Neuronal stem cell (in vitro differentiated cells): ENCODE data around the gene ELP1.

ENCODE experiments used
- DNase-seq: peaks from one replicate; pipeline ENCODE4 v3.0.0-alpha.2; 2013; ENCODE audit warnings: low spot score
- H2AFZ ChIP-seq: one replicate; pipeline ENCODE4 v1.6.1; 2013; ENCODE audit warnings: mild to moderate bottlenecking, low read length, inconsistent platforms
- H2AK5ac ChIP-seq: 2 replicates; pipeline ENCODE4 v1.6.1; 2013; ENCODE audit warnings: low read depth, mild to moderate bottlenecking, inconsistent platforms, low read length, moderate library complexity, mixed read lengths
- H2BK120ac ChIP-seq: 2 replicates; pipeline ENCODE4 v1.6.1; 2013; ENCODE audit warnings: low read depth, mild to moderate bottlenecking, inconsistent platforms, low read length, moderate library complexity, mixed read lengths
- H2BK12ac ChIP-seq: one replicate; pipeline ENCODE4 v1.6.1; 2013; ENCODE audit warnings: low read length, inconsistent platforms
- H2BK15ac ChIP-seq: 2 replicates; pipeline ENCODE4 v1.6.1; 2013; ENCODE audit warnings: mild to moderate bottlenecking, low read length, inconsistent platforms, mixed read lengths
- H2BK5ac ChIP-seq: one replicate; pipeline ENCODE4 v1.6.1; 2013; ENCODE audit warnings: inconsistent platforms, mild to moderate bottlenecking, low read length, moderate library complexity
- H3K14ac ChIP-seq: one replicate; pipeline ENCODE4 v1.6.1; 2013; ENCODE audit warnings: low read length, inconsistent platforms
- H3K18ac ChIP-seq: 2 replicates; pipeline ENCODE4 v1.6.1; 2013; ENCODE audit warnings: low read length, inconsistent platforms
- H3K23ac ChIP-seq: 2 replicates; pipeline ENCODE4 v1.6.1; 2013; ENCODE audit warnings: low read depth, mild to moderate bottlenecking, mixed read lengths, low read length, inconsistent platforms; ENCODE audit not compliant: poor library complexity
- H3K27ac ChIP-seq: replicated peaks from 3 replicates; pipeline ENCODE4 v1.5.1; 2013; ENCODE audit warnings: low read length, inconsistent platforms
- H3K27me3 ChIP-seq, 3 experiments: 2 replicates each; pipeline ENCODE4 v1.6.1; 2013; ENCODE audit warnings: low read length in 3 of 3, mild to moderate bottlenecking in 2 of 3, inconsistent platforms in 1 of 3, low read depth in 1 of 3, mixed read lengths in 1 of 3, moderate library complexity in 1 of 3; ENCODE audit not compliant: control insufficient read depth in 3 of 3, insufficient read depth in 3 of 3
- H3K36me3 ChIP-seq, 2 donors: replicated peaks in 1 of 2; 2 replicates each; pipeline ENCODE4 v1.6.1; 2013; ENCODE audit warnings: low read length in 2 of 2; ENCODE audit not compliant: control insufficient read depth in 2 of 2, insufficient read depth in 2 of 2
- H3K4ac ChIP-seq: 2 replicates; pipeline ENCODE4 v1.6.1; 2013; ENCODE audit warnings: inconsistent platforms, mild to moderate bottlenecking, low read length, moderate library complexity
- H3K4me1 ChIP-seq, 2 donors: 1 replicate in 1 of 2; 2 replicates in 1 of 2; pipeline ENCODE4 v1.6.1; 2013; ENCODE audit warnings: low read length in 2 of 2, low read depth in 1 of 2; ENCODE audit not compliant: control insufficient read depth in 2 of 2, insufficient read depth in 1 of 2
- H3K4me2 ChIP-seq: one replicate; pipeline ENCODE4 v1.6.1; 2013; ENCODE audit warnings: mild to moderate bottlenecking, low read length, inconsistent platforms; ENCODE audit not compliant: insufficient read depth, poor library complexity, severe bottlenecking
- H3K4me3 ChIP-seq, 2 donors: 2 replicates each; pipeline ENCODE4 v1.5.1; 2013; ENCODE audit warnings: low read length in 2 of 2, mild to moderate bottlenecking in 2 of 2, inconsistent platforms in 1 of 2, moderate library complexity in 1 of 2
- H3K79me1 ChIP-seq: one replicate; pipeline ENCODE4 v1.6.1; 2013; ENCODE audit warnings: low read depth, mild to moderate bottlenecking, inconsistent platforms, low read length, moderate library complexity
- H3K9ac ChIP-seq: one replicate; pipeline ENCODE4 v1.6.1; 2013; ENCODE audit warnings: mild to moderate bottlenecking, low read depth, low read length, inconsistent platforms; ENCODE audit not compliant: poor library complexity
- H3K9me3 ChIP-seq, 2 donors: replicated peaks in 1 of 2; 2 replicates each; pipeline versions ENCODE3 to v1.6.1; 2013; ENCODE audit warnings: low read length in 2 of 2, mild to moderate bottlenecking in 2 of 2, inconsistent platforms in 1 of 2, low read depth in 1 of 2, mixed read lengths in 1 of 2, moderate library complexity in 1 of 2; ENCODE audit not compliant: control insufficient read depth in 2 of 2, insufficient read depth in 1 of 2
- H4K8ac ChIP-seq: one replicate; pipeline ENCODE4 v1.6.1; 2013; ENCODE audit warnings: low read depth, mild to moderate bottlenecking, inconsistent platforms, low read length, moderate library complexity
- H4K91ac ChIP-seq: one replicate; pipeline ENCODE4 v1.6.1; 2013; ENCODE audit warnings: low read length, low read depth, mild to moderate bottlenecking, inconsistent platforms; ENCODE audit not compliant: poor library complexity
- WGBS, 2 donors: extraction: QIAGEN DNeasy Blood & Tissue Kit; methylation state at CpG; one replicate each; pipeline ENCODE4 v1.1.7; 2013; ENCODE audit warnings: missing lambda C conversion rate in 2 of 2, mixed read lengths in 1 of 2; ENCODE audit not compliant: insufficient read length in 2 of 2, insufficient replicate concordance in 1 of 2; ENCODE audit errors: extremely low coverage in 2 of 2; 5-methylcytosine and 5-hydroxymethylcytosine counted together

The ELP1 gene

GRCh38 chr9:108963459-108964143 lies 29.7 kb upstream of the ELP1 start:
- WGBS, 2 donors, result no CpG with 5 or more reads among the region's 4 CpGs
- Histone ChIP-seq H3K9me3 (no peaks in the 10 kb centered on the region), H3K18ac (no peak overlapping the region), H4K8ac (no peak overlapping the region), H3K23ac (no peak overlapping the region), H3K36me3 (peaks cover 9 to 77% of the 10 kb centered on the region in 2 donors), H2BK120ac (no peak overlapping the region), H3K4me3 (no peak overlapping the region), H2BK12ac (no peak overlapping the region), H2BK5ac (no peak overlapping the region), H3K27me3 (no peaks in the 10 kb centered on the region), H2AFZ (no peak overlapping the region), H3K79me1 (no peaks in the 10 kb centered on the region), H2BK15ac (no peak overlapping the region), H3K4me2 (no peak overlapping the region), H3K9ac (no peak overlapping the region), H3K4me1 (no peaks in the 10 kb centered on the region), H2AK5ac (no peak overlapping the region), H3K14ac (no peak overlapping the region), H4K91ac (no peak overlapping the region), H3K27ac (no peak overlapping the region), H3K4ac (no peak overlapping the region)
- no peak for DNase-seq

GRCh38 chr9:108961151-108961550 lies 27.2 kb upstream of the ELP1 start:
- no peaks in the 10 kb centered on the region for H3K27me3 ChIP-seq
- no peak overlapping the region for H2BK120ac ChIP-seq
- H3K4me1 ChIP-seq, result no peaks in the 10 kb centered on the region
- H4K8ac ChIP-seq, result no peak overlapping the region
- H2BK12ac ChIP-seq, result no peak overlapping the region
- no peak overlapping the region for H4K91ac ChIP-seq
- no peak overlapping the region for H2AK5ac ChIP-seq
- H3K4me3 ChIP-seq, result no peak overlapping the region
- no peak overlapping the region for H3K14ac ChIP-seq
- no peak overlapping the region for H3K9ac ChIP-seq
- no peak overlapping the region for H3K4ac ChIP-seq
- WGBS, 2 donors, result no CpG with 5 or more reads among the region's 2 CpGs
- H2AFZ ChIP-seq, result no peak overlapping the region
- no peaks in the 10 kb centered on the region for H3K79me1 ChIP-seq
- DNase-seq, result no peak
- H3K18ac ChIP-seq, result no peak overlapping the region
- H2BK5ac ChIP-seq, result no peak overlapping the region
- H2BK15ac ChIP-seq, result no peak overlapping the region
- no peak overlapping the region for H3K27ac ChIP-seq
- H3K9me3 ChIP-seq, result no peaks in the 10 kb centered on the region
- H3K23ac ChIP-seq, result no peak overlapping the region
- no peak overlapping the region for H3K4me2 ChIP-seq
- peaks cover 4 to 59% of the 10 kb centered on the region in 2 donors for H3K36me3 ChIP-seq

- Histone ChIP-seq H3K9me3 (no peaks in the 10 kb centered on the region), H2BK15ac (no peak overlapping the region), H3K23ac (no peak overlapping the region), H2BK120ac (no peak overlapping the region), H3K18ac (no peak overlapping the region), H3K79me1 (no peaks in the 10 kb centered on the region), H4K91ac (no peak overlapping the region), H3K4me2 (no peak overlapping the region), H3K27ac (no peak overlapping the region), H2BK12ac (no peak overlapping the region), H2BK5ac (no peak overlapping the region), H3K36me3 (peaks cover 4 to 53% of the 10 kb centered on the region in 2 donors), H3K27me3 (no peaks in the 10 kb centered on the region), H3K9ac (no peak overlapping the region), H2AK5ac (no peak overlapping the region), H3K4me3 (no peak overlapping the region), H3K14ac (no peak overlapping the region), H3K4me1 (no peaks in the 10 kb centered on the region), H4K8ac (no peak overlapping the region), H3K4ac (no peak overlapping the region), H2AFZ (no peak overlapping the region)
- no peak for DNase-seq
- no CpG with 5 or more reads among the region's 6 CpGs for WGBS, 2 donors
Measured at GRCh38 chr9:108960331-108960730, 26.4 kb upstream of the ELP1 start.

- Histone ChIP-seq H3K4ac (no peak overlapping the region), H2AK5ac (no peak overlapping the region), H3K14ac (no peak overlapping the region), H2BK120ac (no peak overlapping the region), H3K79me1 (no peaks in the 10 kb centered on the region), H3K4me2 (no peak overlapping the region), H3K18ac (no peak overlapping the region), H3K36me3 (peaks cover 5 to 41% of the 10 kb centered on the region in 2 donors), H3K9me3 (no peaks in the 10 kb centered on the region), H4K8ac (no peak overlapping the region), H2AFZ (no peak overlapping the region), H3K23ac (no peak overlapping the region), H2BK5ac (no peak overlapping the region), H2BK12ac (no peak overlapping the region), H2BK15ac (no peak overlapping the region), H3K27me3 (no peaks in the 10 kb centered on the region), H3K9ac (no peak overlapping the region), H3K4me3 (no peak overlapping the region), H4K91ac (no peak overlapping the region), H3K4me1 (no peaks in the 10 kb centered on the region), H3K27ac (no peak overlapping the region)
- no peak for DNase-seq
Measured at GRCh38 chr9:108956631-108957026, 22.7 kb upstream of the ELP1 start.
